HG03280 (cell line): ENCODE data around the gene TET1.
"Not testable (repeated sequence)": the region's sequence is repeated elsewhere in the genome, so short reads cannot be mapped to it uniquely, and the experiment has no call there.

Experiments
- ATAC-seq: cut with Tn5 transposase; IDR thresholded peaks from one replicate; pipeline ENCODE4 v1.9.1; 2021; ENCODE audit warnings: mild to moderate bottlenecking, moderate library complexity; ENCODE audit not compliant: unreplicated experiment

TET1 gene

DNA sequence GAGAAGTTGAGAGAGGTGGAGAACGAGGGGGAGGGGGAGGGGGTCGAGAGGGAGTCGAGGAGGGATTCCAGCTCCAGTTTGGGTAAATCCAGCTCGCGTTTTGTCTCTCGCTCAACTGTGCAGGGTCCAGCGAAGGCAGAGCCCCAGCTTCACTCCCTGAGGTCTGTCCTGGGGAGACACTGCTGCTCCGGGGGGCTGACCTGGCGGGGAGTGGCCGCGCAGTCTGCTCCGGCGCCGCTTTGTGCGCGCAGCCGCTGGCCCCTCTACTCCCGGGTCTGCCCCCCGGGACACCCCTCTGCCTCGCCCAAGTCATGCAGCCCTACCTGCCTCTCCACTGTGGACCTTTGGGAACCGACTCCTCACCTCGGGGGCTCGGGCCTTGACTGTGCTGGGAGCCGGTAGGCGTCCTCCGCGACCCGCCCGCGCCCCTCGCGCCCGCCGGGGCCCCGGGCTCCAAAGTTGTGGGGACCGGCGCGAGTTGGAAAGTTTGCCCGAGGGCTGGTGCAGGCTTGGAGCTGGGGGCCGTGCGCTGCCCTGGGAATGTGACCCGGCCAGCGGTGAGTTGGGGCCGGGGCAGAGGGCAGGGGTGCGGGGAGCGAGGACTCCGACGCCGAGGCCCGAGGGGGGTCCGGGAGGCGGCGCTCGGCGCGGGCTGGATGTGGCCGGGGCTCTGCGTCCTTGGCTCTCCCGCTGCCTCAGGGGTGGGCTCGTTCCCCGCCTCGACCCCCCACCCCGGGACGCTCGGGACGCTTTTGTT, at the start of gene TET1:
Gene TET1 (plus strand): TSS at position 152 of the 757 bp plus-strand sequence. CDS start 12,002 bp downstream, outside the sequence.
- ATAC-seq: no peak

GRCh38 chr10:68516216-68516615, 43.9 kb upstream of the TET1 start:
- ATAC-seq: not testable (repeated sequence)

- no peak for ATAC-seq
Observed at GRCh38 chr10:68516766-68517165, 43.4 kb upstream of the TET1 start.

GRCh38 chr10:68517188-68517587, 42.9 kb upstream of the TET1 start:
- ATAC-seq: no peak

DNA sequence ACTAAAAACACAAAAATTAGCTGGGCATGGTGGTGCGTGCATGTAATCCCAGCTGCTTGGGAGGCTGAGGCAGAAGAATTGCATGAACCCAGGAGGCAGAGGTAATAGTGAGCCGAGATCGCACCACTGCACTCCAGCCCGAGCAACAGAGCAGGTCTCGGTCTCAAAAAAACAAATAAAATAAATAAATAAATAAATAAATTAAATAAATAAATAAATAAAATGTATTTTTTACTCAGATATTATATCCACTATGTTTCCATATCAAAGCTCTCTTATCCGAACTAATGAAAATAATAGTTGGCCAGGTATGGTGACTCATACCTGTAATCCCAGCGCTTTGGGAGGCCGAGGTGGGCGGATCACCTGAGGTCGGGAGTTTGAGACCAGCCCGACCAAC, 41.5 kb upstream of the TET1 start:
- ATAC-seq: not testable (repeated sequence)

- not testable (repeated sequence) for ATAC-seq
Observed at GRCh38 chr10:68525490-68526038, 34.6 kb upstream of the TET1 start.

DNA sequence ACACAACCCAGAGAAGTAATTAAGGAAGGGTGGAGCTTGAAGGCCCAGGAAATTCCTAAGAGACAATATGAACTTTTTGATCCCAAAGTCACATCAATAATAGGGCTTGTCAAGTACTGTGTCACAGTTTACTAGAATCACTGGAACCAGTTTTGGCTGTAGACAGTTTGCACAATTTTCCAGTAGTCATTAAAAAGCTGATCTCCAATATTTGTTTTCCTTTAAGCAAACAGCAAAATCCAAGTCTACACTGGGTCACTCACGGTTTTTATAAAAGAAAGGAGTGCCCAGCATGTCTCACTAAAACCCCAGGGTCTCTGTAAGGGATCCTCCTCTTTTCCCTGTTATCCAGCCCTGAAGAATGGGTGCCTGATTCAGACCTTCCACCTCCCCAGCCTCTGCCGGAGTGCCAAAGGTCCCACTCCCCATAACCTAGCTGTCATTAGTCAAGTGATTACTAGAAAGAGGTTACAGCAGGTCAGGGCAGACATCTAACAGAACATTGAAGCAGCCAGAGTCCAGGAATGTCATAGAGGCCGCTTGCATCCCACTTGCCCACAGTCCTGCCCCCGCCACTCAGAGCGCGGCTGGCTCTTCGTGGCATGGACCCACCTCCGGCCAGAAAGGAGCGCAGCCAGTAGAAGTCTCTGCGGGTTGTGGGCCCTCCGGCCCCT, 33.4 kb upstream of the TET1 start:
- ATAC-seq: peak; percentile 54

- ATAC-seq: no peak
Observed at GRCh38 chr10:68536973-68537372, 23.2 kb upstream of the TET1 start.

- no peak for ATAC-seq
Observed at GRCh38 chr10:68537796-68538195, 22.3 kb upstream of the TET1 start.

DNA sequence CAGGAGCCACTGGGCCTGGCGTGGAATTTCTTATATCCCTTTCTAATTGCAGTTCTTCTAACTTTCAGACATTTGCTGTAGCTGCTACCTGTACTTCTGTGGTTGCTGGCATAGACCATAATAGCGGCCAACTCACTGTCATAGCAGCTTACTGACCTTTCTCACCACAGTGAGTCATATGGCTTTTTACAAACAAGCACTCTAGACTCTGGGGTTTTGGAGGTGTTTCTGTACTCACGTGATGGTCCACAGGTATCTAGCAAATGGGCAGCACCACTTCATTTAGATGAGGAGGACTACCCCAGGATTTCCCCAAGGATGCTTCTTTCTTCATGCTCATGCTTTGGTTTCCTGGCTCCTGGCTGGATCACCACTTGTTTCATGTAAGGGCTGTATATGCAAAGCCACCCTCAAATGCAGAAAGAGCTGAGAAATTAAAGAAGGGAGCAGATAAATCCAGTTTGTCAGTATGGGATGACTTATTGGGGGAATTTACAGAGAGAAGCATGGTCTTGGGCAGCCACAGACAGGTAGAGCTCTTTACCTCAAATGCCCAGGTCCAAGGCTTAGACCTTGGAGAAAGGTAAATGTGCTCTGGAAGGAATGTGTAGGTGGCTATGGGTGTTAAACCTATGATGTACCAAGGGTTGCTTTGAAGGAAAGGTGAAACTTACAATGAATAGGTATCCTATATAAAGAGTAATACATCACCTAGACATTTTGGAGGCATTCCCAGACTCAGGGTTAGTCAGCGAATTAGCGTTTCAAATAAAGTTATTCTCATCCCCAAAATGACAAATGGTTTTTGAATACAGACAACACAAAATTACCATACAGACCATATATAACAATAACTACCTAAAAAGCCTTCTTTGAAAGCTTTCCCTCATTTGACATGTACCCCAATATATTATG, 16.9 kb upstream of the TET1 start:
- ATAC-seq: no peak

DNA sequence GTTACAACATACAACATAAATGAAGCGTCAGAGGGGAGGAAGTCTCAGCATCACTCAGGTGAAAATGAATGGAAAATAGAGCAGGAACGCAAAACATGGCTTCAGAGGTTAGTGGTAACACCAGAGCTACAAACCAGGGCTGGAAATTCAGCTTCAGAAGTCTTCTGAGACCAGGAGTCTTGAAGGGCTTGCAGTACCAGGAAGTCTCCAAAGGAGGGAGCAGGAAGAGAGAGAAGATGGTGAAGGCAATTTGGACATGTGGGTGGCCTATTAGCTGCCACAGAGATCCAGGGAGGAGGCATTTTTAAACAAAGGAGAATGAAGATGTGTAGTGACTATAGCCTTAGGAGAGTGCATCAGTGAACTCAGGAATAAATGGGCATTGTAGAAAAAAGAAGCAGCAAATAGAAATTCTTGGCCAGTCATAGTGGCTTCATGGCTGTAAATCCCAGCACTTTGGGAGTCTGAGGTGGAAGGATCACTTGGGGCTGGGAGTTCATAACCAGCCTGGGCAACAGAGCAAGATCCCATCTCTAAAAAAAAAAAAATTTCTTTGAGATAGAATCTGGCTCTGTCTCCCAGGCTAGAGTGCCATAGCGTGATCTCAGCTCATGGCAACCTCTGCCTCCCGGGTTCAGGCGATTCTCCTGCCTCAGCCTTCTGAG, 9.3 kb upstream of the TET1 start:
- peak; percentile 65 for ATAC-seq

- no peak for ATAC-seq
Observed at GRCh38 chr10:68553138-68553537, 7.0 kb upstream of the TET1 start.

DNA sequence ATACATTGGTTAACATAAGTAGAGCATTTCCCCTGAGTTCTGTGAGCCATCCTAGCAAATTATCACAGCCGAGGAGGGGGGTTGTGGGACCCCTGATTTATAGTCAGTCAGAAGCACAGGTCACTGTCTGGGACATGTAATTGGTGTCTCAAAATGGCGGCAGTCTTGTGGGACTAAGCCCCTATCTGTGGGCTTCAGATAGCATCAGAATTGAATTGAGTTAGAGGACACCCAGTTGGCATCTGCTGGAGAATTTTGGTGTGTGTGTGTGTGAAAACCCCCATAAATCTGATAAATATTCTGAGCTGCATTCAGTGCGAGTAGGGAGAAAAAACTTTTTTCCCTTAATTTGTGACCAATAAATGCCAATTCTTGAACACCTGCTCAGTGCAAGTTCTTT, 6.5 kb upstream of the TET1 start:
- ATAC-seq: no peak

DNA sequence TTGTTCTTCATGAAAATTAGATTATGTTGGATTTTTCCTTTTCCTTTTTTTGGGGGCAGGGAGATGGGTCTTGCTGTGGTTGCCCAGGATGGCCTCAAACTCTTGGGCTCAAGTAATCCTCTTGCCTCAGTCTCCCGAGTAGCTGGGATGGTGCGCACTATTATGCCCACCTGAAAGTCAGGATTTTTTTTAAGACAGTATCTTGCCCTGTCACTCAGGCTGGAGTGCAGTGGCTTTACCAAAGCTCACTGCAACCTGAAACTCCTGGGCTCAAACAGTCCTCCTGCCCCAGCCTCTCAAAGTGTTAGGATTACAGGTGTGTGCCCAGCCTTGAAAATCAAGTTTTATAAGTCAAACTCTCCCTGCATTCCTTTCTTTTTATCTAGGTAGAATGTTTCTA, 1.7 kb upstream of the TET1 start:
- no peak for ATAC-seq

- ATAC-seq: no peak
Observed at GRCh38 chr10:68559251-68559650, 886 bp upstream of the TET1 start.

DNA sequence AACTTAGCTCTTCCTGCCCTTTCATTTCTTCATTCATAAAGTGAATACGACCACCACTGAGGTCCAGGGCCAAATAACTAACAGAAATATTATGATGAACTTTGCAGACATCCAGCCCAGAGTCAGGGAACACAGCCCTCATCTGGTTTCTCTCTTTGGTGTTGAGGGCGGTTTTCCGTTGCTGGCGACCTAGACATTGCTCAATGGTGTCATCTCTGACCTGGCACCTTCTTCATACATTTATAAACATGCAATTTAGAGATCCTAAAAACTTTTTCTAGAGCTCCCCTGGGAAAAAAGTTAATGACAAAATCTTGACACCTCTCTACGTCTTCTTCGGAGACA, 324 bp upstream of the TET1 start:
- ATAC-seq: no peak

- ATAC-seq: no peak
Observed at GRCh38 chr10:68560943-68561864, 1.1 kb downstream of the TET1 start.

DNA sequence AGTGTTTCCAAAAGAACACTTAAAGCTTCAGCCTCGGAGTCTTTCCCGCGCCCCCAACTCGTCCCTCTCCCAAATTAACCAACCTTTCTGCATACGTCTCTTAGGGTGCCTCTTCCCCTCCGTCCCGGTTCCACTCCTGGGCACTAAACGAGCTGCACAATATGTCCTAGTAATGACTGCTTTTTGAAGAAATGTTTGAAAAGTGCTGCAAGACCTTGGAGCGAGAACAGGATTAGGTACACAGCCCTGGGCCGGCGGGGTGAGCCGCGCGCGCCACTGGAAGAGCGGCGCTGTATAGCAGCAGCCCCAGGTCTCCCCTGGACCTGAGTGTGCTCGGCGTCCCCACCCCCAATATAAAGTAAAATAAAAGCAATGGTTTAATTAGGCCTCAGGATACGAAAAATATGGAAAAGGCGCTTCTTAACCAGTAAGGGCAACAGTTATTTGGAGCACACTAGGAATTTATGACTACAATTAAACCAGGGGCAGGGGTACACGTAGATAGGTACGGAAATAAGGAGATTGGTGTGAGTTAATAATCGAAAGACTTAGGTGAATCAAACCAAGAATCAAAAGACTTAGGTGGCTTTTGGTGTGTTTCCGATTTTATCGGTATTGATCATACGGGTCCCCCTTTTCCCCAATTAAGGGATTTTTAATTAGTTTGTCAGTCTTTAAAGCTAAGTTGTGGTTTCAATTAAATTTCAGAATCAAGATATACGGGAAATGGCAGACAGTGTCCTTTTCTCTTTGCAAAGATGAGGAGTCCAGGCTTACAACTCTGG, 1.9 kb downstream of the TET1 start:
- ATAC-seq: no peak
